22Rv1 (cell line): ENCODE measurements around the gene EFCAB5.
"Not testable (repeated sequence)": the region's sequence is repeated elsewhere in the genome, so short reads cannot be mapped to it uniquely, and the experiment has no call there.

Experiments
- ZFX ChIP-seq: fragments of 450-650 bp; IDR thresholded peaks from 2 replicates; pipeline ENCODE4 v1.6.1; 2017; ENCODE audit warnings: antibody characterized with exemption, borderline replicate concordance
- TF ChIP-seq, protein P1 (sequence below): fragments of 450-650 bp; IDR thresholded peaks from 2 replicates; pipeline ENCODE4 v1.5.1; 2017; ENCODE audit warnings: mild to moderate bottlenecking

DNA sequence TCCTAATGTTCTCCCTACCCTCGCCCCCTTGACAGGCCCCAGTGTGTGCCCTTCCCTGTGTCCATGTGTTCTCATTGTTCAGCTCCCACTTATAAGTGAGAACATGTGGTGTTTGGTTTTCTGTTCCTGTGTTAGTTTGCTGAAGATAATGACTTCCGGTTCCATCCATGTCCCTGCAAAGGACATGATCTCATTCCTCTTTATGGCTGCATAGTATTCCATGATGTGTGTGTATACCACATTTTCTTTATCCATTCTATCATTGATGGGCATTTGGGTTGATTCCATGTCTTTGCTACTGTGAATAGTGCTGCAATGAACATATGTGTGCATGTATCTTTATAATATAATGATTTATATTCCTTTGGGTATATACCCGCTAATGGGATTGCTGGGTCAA lies 146.0 kb downstream of the EFCAB5 start:
- TF ChIP-seq, protein P1, sequence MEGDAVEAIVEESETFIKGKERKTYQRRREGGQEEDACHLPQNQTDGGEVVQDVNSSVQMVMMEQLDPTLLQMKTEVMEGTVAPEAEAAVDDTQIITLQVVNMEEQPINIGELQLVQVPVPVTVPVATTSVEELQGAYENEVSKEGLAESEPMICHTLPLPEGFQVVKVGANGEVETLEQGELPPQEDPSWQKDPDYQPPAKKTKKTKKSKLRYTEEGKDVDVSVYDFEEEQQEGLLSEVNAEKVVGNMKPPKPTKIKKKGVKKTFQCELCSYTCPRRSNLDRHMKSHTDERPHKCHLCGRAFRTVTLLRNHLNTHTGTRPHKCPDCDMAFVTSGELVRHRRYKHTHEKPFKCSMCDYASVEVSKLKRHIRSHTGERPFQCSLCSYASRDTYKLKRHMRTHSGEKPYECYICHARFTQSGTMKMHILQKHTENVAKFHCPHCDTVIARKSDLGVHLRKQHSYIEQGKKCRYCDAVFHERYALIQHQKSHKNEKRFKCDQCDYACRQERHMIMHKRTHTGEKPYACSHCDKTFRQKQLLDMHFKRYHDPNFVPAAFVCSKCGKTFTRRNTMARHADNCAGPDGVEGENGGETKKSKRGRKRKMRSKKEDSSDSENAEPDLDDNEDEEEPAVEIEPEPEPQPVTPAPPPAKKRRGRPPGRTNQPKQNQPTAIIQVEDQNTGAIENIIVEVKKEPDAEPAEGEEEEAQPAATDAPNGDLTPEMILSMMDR: not testable (repeated sequence)
- not testable (repeated sequence) for TF ChIP-seq ZFX
